ENCODE measurements around the gene OXCT1. TPM values are rescaled to one million over a fixed set of nuclear protein-coding genes. Genes with fewer than 3 reads are reported as not detected.

The OXCT1 gene
- total RNA-seq, 1 donor: 39.4 TPM

- H3K79me2 ChIP-seq (ENCODE audit: insufficient read depth, low read length): no peaks in the 10 kb centered on the region
- no peaks in the 10 kb centered on the region for H3K9me3 ChIP-seq (ENCODE audit: low read depth, low read length)
- no peak overlapping the region for H3K4me3 ChIP-seq (ENCODE audit: insufficient read depth, low read length)
- no peaks in the 10 kb centered on the region for H3K36me3 ChIP-seq (ENCODE audit: insufficient read depth, low read length)
- no peak overlapping the region for H3K4me2 ChIP-seq (ENCODE audit: insufficient read depth, low read length)
- no peaks in the 10 kb centered on the region for H3K4me1 ChIP-seq (ENCODE audit: insufficient read depth, low read length)
- no peak overlapping the region for H3K27ac ChIP-seq (ENCODE audit: low read depth, low read length)
- H2AFZ ChIP-seq (ENCODE audit: low read length): no peak overlapping the region
- H3K27me3 ChIP-seq (ENCODE audit: insufficient read depth, low read length): no peaks in the 10 kb centered on the region
- no peak for DNase-seq (ENCODE audit: insufficient read length, low spot score, missing footprints)
- no peaks in the 10 kb centered on the region for H4K20me1 ChIP-seq (ENCODE audit: insufficient read depth, low read length)
- no peak for TF ChIP-seq CTCF (IDR thresholded peaks at IDR 0.05; ENCODE audit: extremely low read depth, low read depth, low read length)
Observed at GRCh38 chr5:41883936-41884335, 13.7 kb upstream of the OXCT1 start.

GRCh38 chr5:41883243-41883642 is 13.0 kb upstream of the OXCT1 start:
- Histone ChIP-seq H3K4me3 (ENCODE audit: insufficient read depth, low read length) (no peak overlapping the region), H3K27ac (ENCODE audit: low read depth, low read length) (no peak overlapping the region), H3K4me2 (ENCODE audit: insufficient read depth, low read length) (no peak overlapping the region), H3K9me3 (ENCODE audit: low read depth, low read length) (no peaks in the 10 kb centered on the region), H2AFZ (ENCODE audit: low read length) (no peak overlapping the region), H3K4me1 (ENCODE audit: insufficient read depth, low read length) (no peaks in the 10 kb centered on the region), H4K20me1 (ENCODE audit: insufficient read depth, low read length) (no peaks in the 10 kb centered on the region), H3K79me2 (ENCODE audit: insufficient read depth, low read length) (no peaks in the 10 kb centered on the region), H3K27me3 (ENCODE audit: insufficient read depth, low read length) (no peaks in the 10 kb centered on the region), H3K36me3 (ENCODE audit: insufficient read depth, low read length) (no peaks in the 10 kb centered on the region)
- no peak for DNase-seq (ENCODE audit: insufficient read length, low spot score, missing footprints)
- no peak for TF ChIP-seq CTCF (IDR thresholded peaks at IDR 0.05; ENCODE audit: extremely low read depth, low read depth, low read length)

- Histone ChIP-seq H3K27ac (ENCODE audit: low read depth, low read length) (no peak overlapping the region), H3K4me3 (ENCODE audit: insufficient read depth, low read length) (no peak overlapping the region), H3K36me3 (ENCODE audit: insufficient read depth, low read length) (no peaks in the 10 kb centered on the region), H3K79me2 (ENCODE audit: insufficient read depth, low read length) (no peaks in the 10 kb centered on the region), H3K27me3 (ENCODE audit: insufficient read depth, low read length) (no peaks in the 10 kb centered on the region), H3K4me2 (ENCODE audit: insufficient read depth, low read length) (no peak overlapping the region), H2AFZ (ENCODE audit: low read length) (no peak overlapping the region), H3K4me1 (ENCODE audit: insufficient read depth, low read length) (no peaks in the 10 kb centered on the region), H4K20me1 (ENCODE audit: insufficient read depth, low read length) (no peaks in the 10 kb centered on the region), H3K9me3 (ENCODE audit: low read depth, low read length) (no peaks in the 10 kb centered on the region)
- no peak for TF ChIP-seq CTCF (IDR thresholded peaks at IDR 0.05; ENCODE audit: extremely low read depth, low read depth, low read length)
- DNase-seq (ENCODE audit: insufficient read length, low spot score, missing footprints): no peak
Observed at GRCh38 chr5:41882765-41883164, 12.5 kb upstream of the OXCT1 start.

GRCh38 chr5:41878643-41879478 is 8.6 kb upstream of the OXCT1 start:
- Histone ChIP-seq H3K79me2 (ENCODE audit: insufficient read depth, low read length) (no peaks in the 10 kb centered on the region), H3K36me3 (ENCODE audit: insufficient read depth, low read length) (no peaks in the 10 kb centered on the region), H3K9me3 (ENCODE audit: low read depth, low read length) (no peaks in the 10 kb centered on the region), H4K20me1 (ENCODE audit: insufficient read depth, low read length) (no peaks in the 10 kb centered on the region), H2AFZ (ENCODE audit: low read length) (no peak overlapping the region), H3K4me3 (ENCODE audit: insufficient read depth, low read length) (no peak overlapping the region), H3K27me3 (ENCODE audit: insufficient read depth, low read length) (no peaks in the 10 kb centered on the region), H3K27ac (ENCODE audit: low read depth, low read length) (no peak overlapping the region), H3K4me2 (ENCODE audit: insufficient read depth, low read length) (no peak overlapping the region), H3K4me1 (ENCODE audit: insufficient read depth, low read length) (no peaks in the 10 kb centered on the region)
- no peak for DNase-seq (ENCODE audit: insufficient read length, low spot score, missing footprints)
- no peak for TF ChIP-seq CTCF (IDR thresholded peaks at IDR 0.05; ENCODE audit: extremely low read depth, low read depth, low read length)

Data from osteoblast (primary cell).